Immature natural killer cell (primary cell): ENCODE measurements around the gene PPIP5K1. TPM values are rescaled to one million over a fixed set of nuclear protein-coding genes. Genes with fewer than 3 reads are reported as not detected.
"Not testable (repeated sequence)": the region's sequence is repeated elsewhere in the genome, so short reads cannot be mapped to it uniquely, and the experiment has no call there.

Experiments
- DNase-seq, 3 donors: peaks; one replicate each; pipeline ENCODE4 v3.0.0; 2022; ENCODE audit warnings: mixed read lengths in 1 of 3
- H3K27ac Mint-ChIP-seq, 6 donors: one replicate each; pipeline ENCODE4 v1.8.0; 2020; ENCODE audit warnings: mixed read lengths in 6 of 6, mild to moderate bottlenecking in 5 of 6, inconsistent platforms in 4 of 6, moderate library complexity in 3 of 6
- H3K27me3 Mint-ChIP-seq, 3 donors: one replicate each; pipeline ENCODE4 v1.8.0; 2020 to 2021; ENCODE audit warnings: low read depth in 3 of 3, mild to moderate bottlenecking in 3 of 3, mixed read lengths in 3 of 3, moderate library complexity in 3 of 3, inconsistent platforms in 1 of 3
- H3K36me3 Mint-ChIP-seq, 3 donors: one replicate each; pipeline ENCODE4 v1.8.0; 2020; ENCODE audit warnings: mixed read lengths in 3 of 3, inconsistent platforms in 2 of 3, mild to moderate bottlenecking in 2 of 3
- H3K4me1 Mint-ChIP-seq, 2 donors: one replicate each; pipeline ENCODE4 v1.8.0; 2020; ENCODE audit warnings: inconsistent platforms in 2 of 2, mild to moderate bottlenecking in 2 of 2, mixed read lengths in 2 of 2, moderate library complexity in 1 of 2
- H3K4me3 Mint-ChIP-seq, 5 donors: one replicate each; pipeline ENCODE4 v1.8.0; 2020; ENCODE audit warnings: mild to moderate bottlenecking in 5 of 5, mixed read lengths in 5 of 5, inconsistent platforms in 3 of 5, moderate library complexity in 3 of 5
- H3K9me3 Mint-ChIP-seq, 6 donors: one replicate each; pipeline ENCODE4 v1.8.0; 2020; ENCODE audit warnings: mild to moderate bottlenecking in 6 of 6, mixed read lengths in 6 of 6, inconsistent platforms in 4 of 6, moderate library complexity in 3 of 6
- polyA plus RNA-seq, 3 donors: library from polyadenylated mRNA; unstranded; fragments of 300-500 nt; fragmentation: Illumina TruSeq; gene quantifications; one replicate each; pipeline ENCODE4 v1.2.3, GENCODE V29; 2021

The PPIP5K1 gene
- polyA plus RNA-seq, result 1 to 10 TPM; 4.9 to 7.5 (median 7.1) TPM

DNA sequence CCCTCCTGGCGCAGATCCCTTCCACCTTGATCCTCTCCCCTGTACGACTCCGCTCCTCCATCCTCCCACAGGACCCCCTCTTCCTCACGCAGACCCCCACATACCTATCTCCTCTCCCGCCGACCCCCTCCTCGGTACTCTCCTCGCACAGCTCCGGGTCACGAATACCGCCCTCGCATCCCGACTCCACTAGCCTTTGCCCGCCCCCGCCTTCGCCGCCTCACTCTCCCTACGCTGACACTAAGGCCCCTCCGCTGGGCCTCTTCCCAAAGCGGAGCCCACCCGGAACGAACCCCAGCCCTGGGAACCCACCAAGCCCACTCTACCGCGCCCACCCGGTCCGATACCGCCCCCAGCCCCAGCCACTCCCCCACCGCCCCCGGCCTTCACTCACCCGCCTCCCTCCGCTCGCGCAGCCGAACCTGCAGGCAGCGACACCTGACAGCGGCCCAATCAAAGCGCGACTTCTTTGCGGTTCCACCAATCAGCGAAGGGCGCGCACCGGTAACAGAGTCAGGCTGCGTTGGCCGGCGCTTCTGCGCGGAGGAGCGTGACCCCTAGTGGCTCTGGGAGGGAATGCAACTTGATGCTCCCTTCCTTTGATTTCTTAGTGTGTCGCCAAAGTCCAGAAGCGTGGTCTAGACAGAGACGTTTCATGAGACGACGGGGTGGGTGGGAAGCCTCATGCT, at the start of gene PPIP5K1:
Gene PPIP5K1, minus strand, starts transcription at position 431 of the 689 bp plus-strand sequence. CDS start 5,704 bp downstream, outside the sequence.
- H3K9me3 Mint-ChIP-seq, H3K27me3 Mint-ChIP-seq, DNase-seq, H3K36me3 Mint-ChIP-seq, H3K4me3 Mint-ChIP-seq, H3K27ac Mint-ChIP-seq, H3K4me1 Mint-ChIP-seq: not testable (repeated sequence)

DNA sequence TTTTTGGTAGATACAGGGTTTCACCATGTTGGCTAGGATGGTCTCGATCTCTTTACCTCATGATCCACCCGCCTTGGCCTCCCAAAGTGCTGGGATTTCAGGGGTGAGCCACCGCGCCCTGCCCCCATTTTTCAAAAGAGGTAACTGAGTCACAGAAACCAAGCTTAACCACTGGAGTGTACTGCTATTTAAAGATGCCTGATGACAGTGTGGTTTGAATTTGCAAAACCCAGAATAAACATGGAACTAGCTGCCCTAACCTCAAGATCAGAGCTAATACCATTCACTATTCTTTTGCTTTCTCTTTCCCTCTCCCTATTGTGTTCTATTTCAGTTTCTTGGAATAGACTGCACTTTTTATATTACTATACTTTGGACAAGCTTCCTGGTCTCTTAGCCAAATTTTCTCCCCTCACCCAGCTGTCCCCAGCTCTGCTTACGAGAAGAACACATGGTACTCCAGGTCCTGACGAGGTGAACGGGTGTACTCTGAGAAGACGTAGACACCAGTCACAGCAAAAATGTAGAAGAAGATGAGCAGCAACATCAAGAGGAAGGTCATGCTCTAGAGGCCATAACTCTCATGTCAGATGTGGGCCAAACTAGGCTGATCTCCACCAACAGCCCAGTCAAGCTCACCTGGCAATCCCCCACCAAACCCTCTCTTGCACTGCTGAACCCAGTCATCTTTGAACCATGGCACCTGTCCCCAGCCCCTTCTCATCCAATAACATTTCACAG, 48.6 kb upstream of the PPIP5K1 start:
- DNase-seq, H3K4me1 Mint-ChIP-seq, H3K4me3 Mint-ChIP-seq, H3K27ac Mint-ChIP-seq, H3K36me3 Mint-ChIP-seq, H3K9me3 Mint-ChIP-seq, H3K27me3 Mint-ChIP-seq: not testable (repeated sequence)

DNA sequence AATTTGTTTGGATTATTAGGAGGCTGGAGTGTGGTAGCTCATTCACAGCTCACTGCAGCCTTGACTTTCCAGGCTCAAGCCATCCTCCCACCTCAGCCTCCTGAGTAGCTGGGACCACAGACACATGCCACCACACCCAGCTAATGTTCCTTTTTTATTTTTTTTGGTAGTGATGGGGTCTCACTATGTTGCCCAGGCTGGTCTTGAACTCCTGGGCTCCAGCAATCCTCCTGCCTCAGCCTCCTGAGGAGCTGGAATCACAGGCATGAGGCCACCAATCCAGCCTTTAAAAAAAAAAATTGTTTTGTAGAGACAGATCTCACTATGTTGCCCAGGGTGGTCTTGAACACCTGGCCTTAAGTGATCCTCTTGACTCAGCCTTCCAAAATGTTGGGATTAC, 36.9 kb upstream of the PPIP5K1 start:
- H3K27ac Mint-ChIP-seq, H3K9me3 Mint-ChIP-seq, H3K4me1 Mint-ChIP-seq, H3K4me3 Mint-ChIP-seq, H3K27me3 Mint-ChIP-seq, DNase-seq, H3K36me3 Mint-ChIP-seq: not testable (repeated sequence)

DNA sequence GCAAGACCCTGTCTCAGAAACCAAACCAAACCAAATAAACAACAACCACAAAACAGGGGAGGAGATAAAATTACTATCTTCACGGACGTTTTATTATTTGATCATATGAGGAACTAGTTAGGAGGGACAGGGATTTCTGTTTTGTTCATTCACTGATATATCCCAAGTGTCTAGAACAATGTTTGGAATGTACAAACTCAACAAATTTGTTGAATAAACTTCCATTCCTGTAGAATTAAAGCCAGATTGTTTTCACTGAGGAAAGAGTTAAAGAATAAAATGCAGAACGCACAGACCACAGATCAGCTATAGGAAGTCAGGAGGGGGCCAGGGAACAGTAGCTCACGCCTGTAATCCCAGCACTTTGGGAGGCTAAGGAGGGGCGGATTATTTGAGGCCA, 35.1 kb upstream of the PPIP5K1 start:
- Mint-ChIP-seq H3K9me3 (peaks cover 0 to 1% (median 0%) of the 10 kb centered on the region in 6 donors), H3K27ac (no peak overlapping the region), H3K36me3 (no peaks in the 10 kb centered on the region), H3K27me3 (peaks cover 4 to 7% (median 4%) of the 10 kb centered on the region in 3 donors), H3K4me3 (no peak overlapping the region), H3K4me1 (no peaks in the 10 kb centered on the region)
- DNase-seq, result no peak

DNA sequence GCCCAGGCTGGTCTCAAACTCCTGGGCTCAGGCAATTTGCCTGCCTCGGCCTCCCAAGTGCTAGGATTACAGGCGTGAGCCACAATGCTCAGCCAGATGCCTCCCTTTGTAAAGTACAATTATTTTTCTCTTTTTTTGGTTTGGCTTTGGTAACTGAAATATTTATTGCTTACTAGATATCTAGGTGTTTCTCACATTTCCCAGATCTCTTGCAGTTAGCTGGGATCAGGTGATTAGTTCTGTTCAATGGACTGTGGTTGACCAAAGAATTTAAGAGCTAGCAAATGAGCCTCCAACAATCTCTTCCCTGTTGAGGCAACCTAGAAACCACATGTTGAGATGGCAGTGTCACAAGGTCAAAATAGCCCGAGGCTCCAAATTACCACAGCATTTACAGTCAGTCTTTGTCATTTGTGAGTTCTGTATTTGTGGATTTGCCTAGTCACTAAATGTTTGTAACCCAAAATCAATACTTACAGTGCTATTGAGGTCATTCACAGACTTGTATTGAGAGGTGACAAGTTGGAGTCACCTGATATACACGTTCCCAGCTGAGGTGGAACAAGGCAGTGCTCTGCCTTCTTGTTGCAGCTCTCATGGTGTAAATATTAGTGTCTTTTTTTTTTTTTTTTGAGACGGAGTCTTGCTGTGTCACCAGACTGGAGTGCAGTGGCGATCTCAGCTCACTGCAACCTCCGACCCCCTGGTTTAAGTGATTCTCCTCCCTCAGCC, 32.2 kb upstream of the PPIP5K1 start:
- not testable (repeated sequence) for H3K36me3 Mint-ChIP-seq, H3K4me3 Mint-ChIP-seq, H3K27ac Mint-ChIP-seq, DNase-seq, H3K27me3 Mint-ChIP-seq, H3K9me3 Mint-ChIP-seq, H3K4me1 Mint-ChIP-seq

DNA sequence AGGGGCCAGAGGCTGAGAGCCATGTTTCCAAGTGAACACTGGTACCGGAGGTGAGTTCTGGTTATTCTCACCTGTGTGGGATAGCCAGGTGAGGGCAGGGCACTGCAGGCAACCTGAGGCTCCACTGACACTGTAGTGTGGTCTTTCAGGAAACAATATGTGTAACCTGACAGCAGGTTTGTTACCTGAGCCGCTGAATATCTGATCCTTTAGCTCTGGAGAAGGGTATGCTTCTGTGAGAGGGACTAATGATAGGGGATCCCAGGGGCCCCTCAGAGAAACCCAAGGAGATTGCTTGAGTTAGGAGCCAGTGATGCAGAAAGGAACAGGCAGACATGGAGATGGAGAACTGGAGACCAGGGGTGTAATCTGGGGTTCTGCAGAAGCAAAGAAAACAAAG, 28.7 kb upstream of the PPIP5K1 start, which contains the start of gene STRC:
Gene STRC, minus strand, starts transcription at position 101 of the 400 bp plus-strand sequence. Its CDS starts 78 bp downstream, at position 23.
- not testable (repeated sequence) for H3K4me3 Mint-ChIP-seq, H3K4me1 Mint-ChIP-seq, H3K27me3 Mint-ChIP-seq, H3K27ac Mint-ChIP-seq, H3K9me3 Mint-ChIP-seq, DNase-seq, H3K36me3 Mint-ChIP-seq

DNA sequence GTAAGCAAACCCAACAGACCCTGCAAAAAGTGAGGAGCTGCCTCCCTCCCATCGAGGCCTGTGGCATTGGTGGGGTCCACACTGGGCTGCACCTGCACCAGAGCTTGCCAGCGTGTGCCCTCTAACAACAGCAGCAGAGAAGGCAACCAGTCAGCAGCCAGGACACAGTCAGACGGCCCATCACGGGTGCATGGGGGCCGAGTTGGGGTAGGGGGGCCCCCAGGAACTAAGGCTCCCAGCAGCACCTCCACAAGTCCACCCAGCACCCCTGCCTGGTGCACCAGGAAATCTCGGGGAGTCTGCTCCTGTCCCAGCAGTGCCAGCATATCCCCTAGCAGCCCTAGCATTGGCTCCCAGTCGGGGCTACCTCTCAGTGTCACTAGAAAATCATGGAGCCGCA, 27.7 kb upstream of the PPIP5K1 start:
- DNase-seq, H3K27me3 Mint-ChIP-seq, H3K4me1 Mint-ChIP-seq, H3K27ac Mint-ChIP-seq, H3K4me3 Mint-ChIP-seq, H3K36me3 Mint-ChIP-seq, H3K9me3 Mint-ChIP-seq: not testable (repeated sequence)

DNA sequence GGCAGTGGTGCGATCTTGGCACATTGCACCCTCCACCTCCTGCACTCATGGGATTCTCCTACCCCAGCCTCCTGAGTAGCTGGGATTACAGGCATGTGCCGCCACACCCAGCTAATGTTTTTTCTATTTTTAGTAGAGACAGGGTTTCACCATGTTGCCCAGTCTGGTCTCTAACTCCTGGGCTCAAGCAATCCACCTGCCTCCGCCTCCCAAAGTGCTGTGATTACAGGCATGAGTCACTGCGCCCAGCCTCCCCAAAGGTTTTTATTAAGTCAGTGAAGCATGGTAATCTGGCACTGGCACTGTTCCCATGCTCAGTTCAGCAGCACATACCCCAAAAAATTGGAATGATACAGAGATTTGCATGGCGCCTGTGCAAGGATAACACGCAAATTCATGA, 12.2 kb upstream of the PPIP5K1 start:
- H3K9me3 Mint-ChIP-seq, H3K4me1 Mint-ChIP-seq, DNase-seq, H3K36me3 Mint-ChIP-seq, H3K4me3 Mint-ChIP-seq, H3K27ac Mint-ChIP-seq: not testable (repeated sequence)
- H3K27me3 Mint-ChIP-seq, result peaks cover 2 to 11% (median 7%) of the 10 kb centered on the region in 3 donors

DNA sequence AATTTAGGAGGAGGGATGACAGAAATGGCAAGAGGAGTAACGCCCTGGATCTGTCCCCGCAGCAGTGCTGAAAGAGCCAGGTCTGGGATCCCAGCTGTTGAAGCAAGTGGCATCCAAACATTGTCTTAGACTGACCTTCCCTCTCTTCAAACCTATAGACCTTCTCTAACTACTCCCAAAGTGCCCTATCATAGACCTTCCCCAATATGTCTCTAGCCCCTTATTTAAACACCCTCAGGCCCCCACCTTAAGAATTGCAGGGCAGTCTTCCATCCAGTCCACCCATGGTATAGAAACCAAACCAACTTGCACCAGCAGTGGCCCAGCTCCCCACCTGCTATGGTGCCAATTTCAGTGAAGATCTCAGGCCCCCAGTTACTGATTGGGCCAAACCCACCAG, 10.2 kb upstream of the PPIP5K1 start:
- not testable (repeated sequence) for DNase-seq, H3K9me3 Mint-ChIP-seq, H3K4me1 Mint-ChIP-seq, H3K4me3 Mint-ChIP-seq, H3K27ac Mint-ChIP-seq, H3K36me3 Mint-ChIP-seq
- peaks cover 2 to 14% (median 7%) of the 10 kb centered on the region in 3 donors for H3K27me3 Mint-ChIP-seq

DNA sequence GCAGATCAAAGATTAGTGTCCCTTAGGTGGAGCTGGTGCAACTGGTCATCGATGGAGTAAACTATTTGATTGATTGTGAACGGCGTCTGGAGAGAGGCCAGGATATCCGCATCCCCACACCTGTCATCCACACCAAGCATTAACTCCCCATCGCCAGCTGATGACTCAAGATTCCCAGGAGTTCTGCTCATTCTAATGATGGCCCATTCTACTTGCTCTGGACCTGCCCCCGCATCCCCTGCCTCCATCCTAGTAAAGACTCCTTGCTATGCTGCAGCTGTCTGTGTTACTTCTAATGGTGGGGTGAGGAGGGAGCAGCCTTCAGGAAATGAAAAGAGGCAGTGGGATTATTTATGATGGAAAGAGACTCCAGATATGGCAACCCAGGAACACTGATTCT, 9.1 kb upstream of the PPIP5K1 start:
- H3K9me3 Mint-ChIP-seq, H3K4me3 Mint-ChIP-seq, H3K36me3 Mint-ChIP-seq, DNase-seq, H3K4me1 Mint-ChIP-seq, H3K27me3 Mint-ChIP-seq, H3K27ac Mint-ChIP-seq: not testable (repeated sequence)

DNA sequence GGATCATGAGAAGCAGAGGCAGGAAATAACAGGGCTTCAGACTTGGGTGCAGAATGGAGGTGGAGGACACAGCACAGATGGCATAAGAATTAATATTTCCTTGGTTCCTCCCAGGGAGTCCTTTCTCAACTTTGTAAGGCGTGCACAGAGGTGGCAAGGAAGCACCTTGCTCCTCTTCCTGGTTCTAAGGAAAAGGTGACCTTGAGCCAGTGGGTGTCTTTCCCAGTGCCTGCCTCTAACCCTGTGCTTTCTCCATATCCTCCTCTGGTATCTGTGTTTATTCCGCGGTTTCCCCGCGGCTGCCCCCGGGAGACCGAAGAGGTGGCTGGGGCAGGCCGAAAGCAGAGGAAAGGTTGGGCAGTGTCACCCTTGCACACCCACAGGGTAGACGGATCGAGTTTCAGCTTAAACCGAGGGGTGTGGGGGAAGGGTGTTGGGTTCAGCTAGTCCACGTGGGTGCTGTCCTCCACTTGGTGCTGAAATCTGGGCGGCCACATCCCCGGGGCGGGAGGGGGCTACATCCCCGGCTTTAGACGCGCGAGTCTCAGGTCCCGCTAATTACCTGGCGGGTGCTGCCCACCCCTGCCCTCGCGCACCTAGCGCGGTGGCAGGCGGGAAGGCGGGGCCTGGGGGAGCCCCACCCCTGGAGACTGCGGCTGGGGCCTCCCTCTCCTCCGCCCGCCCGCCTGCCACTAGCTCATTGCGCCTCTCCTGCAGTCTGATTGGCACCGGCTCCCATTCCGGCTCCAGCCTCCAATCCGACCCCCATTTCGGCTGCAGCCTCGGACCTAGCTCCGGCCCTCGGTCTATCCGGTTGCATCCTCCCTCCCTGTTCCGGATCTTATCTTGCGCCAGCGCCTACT, 3.6 kb upstream of the PPIP5K1 start, which contains the start of gene CKMT1B:
Gene CKMT1B, plus strand, starts transcription at position 700 of the 863 bp plus-strand sequence. CDS start 192 bp downstream, outside the sequence.
- H3K36me3 Mint-ChIP-seq, H3K9me3 Mint-ChIP-seq, DNase-seq, H3K27me3 Mint-ChIP-seq, H3K27ac Mint-ChIP-seq, H3K4me3 Mint-ChIP-seq, H3K4me1 Mint-ChIP-seq: not testable (repeated sequence)

DNA sequence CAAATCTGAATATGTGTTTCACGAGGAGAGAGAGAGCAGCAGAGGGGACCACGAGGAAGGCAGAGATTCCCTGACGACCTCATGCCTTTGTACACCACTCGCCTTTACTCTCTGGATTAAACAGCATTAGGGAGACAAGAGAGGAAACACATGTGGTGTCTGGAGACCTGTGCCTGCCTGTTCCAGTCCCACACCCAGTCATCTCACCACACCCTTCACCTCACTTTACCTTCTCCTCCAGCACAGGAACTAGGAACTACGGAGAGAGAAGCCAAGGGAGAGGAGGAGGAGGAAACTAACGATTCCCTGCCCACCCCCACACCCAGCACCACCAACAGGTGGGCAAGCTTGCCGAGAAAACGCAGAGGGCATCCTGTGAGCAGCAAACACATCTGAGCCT, 2.8 kb upstream of the PPIP5K1 start:
- not testable (repeated sequence) for H3K4me1 Mint-ChIP-seq, H3K27me3 Mint-ChIP-seq, DNase-seq, H3K9me3 Mint-ChIP-seq, H3K27ac Mint-ChIP-seq, H3K36me3 Mint-ChIP-seq, H3K4me3 Mint-ChIP-seq

DNA sequence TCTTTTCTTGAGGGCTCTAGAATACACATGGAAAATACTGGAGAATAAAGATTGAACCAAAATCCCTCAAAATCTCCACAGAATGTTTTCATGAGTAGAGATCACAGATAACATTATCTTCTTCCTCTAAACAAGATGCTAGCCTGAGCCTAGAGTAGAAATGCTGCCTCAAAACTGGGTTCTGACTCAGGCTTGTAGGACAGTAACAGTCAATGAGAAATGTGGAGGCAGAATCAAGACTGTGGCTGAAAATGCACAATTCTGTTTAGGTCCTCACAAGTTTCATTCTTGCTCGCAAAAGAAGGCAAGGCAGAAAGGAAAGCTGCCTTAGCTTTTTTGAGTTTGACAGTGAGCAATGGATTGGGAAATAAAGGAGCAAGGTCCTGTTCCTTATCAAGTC, 15.4 kb downstream of the PPIP5K1 start:
- not testable (repeated sequence) for H3K4me3 Mint-ChIP-seq, H3K4me1 Mint-ChIP-seq, DNase-seq, H3K27ac Mint-ChIP-seq, H3K9me3 Mint-ChIP-seq, H3K27me3 Mint-ChIP-seq, H3K36me3 Mint-ChIP-seq
